Nephron (organoid): ENCODE data around the gene NUDT2.

Experiments used
- H3K27ac Mint-ChIP-seq, 3 experiments: 2 replicates each; pipeline ENCODE4 v1.8.0; 2020; ENCODE audit warnings: mixed read lengths in 3 of 3, mild to moderate bottlenecking in 2 of 3, moderate library complexity in 1 of 3
- H3K27me3 Mint-ChIP-seq: 2 replicates; pipeline ENCODE4 v1.8.0; 2021; ENCODE audit warnings: low read depth, mild to moderate bottlenecking, moderate library complexity, mixed read lengths
- H3K36me3 Mint-ChIP-seq: 2 replicates; pipeline ENCODE4 v1.8.0; 2020; ENCODE audit warnings: low read depth, mixed read lengths
- H3K4me1 Mint-ChIP-seq: 2 replicates; pipeline ENCODE4 v1.8.0; 2020; ENCODE audit warnings: mixed read lengths
- H3K4me3 Mint-ChIP-seq, 3 experiments: 2 replicates each; pipeline ENCODE4 v1.8.0; 2020; ENCODE audit warnings: mild to moderate bottlenecking in 3 of 3, mixed read lengths in 3 of 3, moderate library complexity in 2 of 3
- H3K9me3 Mint-ChIP-seq: 2 replicates; pipeline ENCODE4 v1.8.0; 2020; ENCODE audit warnings: mixed read lengths
- TF ChIP-seq, protein P1 (sequence below), 3 experiments: fragments of 200-600 bp; sonication (generic); IDR thresholded peaks; one replicate each; pipeline ENCODE4 v1.5.0; 2021; ENCODE audit warnings: antibody characterized with exemption in 3 of 3; ENCODE audit not compliant: unreplicated experiment in 3 of 3

Gene NUDT2

DNA sequence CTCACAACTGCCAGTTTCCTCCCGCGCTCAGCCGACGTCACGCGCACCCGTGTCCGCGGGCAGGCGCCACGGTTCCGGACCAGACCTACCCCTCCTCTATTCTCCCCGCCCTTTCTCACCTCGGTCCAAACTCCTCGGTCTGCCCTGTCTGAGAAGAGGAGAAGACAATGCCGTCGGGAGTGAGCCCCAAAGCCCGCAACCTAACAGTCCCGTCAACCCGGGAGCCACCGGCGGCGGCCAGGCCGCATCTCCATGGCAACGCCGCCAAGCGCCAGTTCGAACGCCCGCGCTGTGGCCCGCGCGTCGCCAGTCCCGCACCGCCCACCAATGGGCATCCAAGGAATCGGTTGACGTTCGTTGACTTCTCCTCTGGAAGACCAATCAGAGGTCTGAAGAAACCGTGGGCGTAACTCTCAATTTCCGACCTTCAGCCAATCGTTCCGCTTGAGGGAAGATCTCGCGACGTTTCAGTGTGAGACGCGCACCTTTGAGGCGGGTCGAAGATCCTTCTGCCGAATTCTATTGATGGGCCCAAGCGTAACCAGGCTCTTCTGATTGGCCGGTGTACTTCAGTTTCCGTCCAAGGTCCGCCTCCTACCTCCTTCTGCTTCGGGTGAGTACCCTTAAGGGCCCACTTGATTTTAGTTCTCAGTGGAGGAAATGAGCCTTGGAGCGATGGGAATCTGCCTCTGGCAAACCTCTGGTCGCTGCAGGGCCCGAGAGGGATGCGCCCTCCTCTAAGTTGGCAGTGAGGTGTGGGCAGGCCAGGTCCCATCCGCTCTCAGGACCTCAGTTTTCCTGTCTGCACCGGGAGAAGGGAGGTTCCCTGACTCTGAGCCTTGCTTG, at the start of gene NUDT2, which contains the start of gene KIF24:
Gene NUDT2 (plus strand): TSS at position 583 of the 846 bp plus-strand sequence. CDS start 9,471 bp downstream, outside the sequence.
Gene KIF24 (minus strand): TSS at position 282 of the 846 bp plus-strand sequence. CDS start 17,922 bp downstream, outside the sequence.
- Mint-ChIP-seq H3K4me3 (peak within 1 kb of the TSS; percentile 94 to 96 (median 95)), H3K4me1 (peaks cover 34% of the 10 kb centered on the region), H3K27ac (peak within 1 kb of the TSS; percentile 92 to 98 (median 95)), H3K36me3 (no peaks in the 10 kb centered on the region), H3K27me3 (no peaks in the 10 kb centered on the region), H3K9me3 (no peaks in the 10 kb centered on the region)
- TF ChIP-seq, protein P1, sequence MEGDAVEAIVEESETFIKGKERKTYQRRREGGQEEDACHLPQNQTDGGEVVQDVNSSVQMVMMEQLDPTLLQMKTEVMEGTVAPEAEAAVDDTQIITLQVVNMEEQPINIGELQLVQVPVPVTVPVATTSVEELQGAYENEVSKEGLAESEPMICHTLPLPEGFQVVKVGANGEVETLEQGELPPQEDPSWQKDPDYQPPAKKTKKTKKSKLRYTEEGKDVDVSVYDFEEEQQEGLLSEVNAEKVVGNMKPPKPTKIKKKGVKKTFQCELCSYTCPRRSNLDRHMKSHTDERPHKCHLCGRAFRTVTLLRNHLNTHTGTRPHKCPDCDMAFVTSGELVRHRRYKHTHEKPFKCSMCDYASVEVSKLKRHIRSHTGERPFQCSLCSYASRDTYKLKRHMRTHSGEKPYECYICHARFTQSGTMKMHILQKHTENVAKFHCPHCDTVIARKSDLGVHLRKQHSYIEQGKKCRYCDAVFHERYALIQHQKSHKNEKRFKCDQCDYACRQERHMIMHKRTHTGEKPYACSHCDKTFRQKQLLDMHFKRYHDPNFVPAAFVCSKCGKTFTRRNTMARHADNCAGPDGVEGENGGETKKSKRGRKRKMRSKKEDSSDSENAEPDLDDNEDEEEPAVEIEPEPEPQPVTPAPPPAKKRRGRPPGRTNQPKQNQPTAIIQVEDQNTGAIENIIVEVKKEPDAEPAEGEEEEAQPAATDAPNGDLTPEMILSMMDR (IDR thresholded peaks at IDR 0.05; ENCODE audit: unreplicated experiment in 3 of 3) = no peak

DNA sequence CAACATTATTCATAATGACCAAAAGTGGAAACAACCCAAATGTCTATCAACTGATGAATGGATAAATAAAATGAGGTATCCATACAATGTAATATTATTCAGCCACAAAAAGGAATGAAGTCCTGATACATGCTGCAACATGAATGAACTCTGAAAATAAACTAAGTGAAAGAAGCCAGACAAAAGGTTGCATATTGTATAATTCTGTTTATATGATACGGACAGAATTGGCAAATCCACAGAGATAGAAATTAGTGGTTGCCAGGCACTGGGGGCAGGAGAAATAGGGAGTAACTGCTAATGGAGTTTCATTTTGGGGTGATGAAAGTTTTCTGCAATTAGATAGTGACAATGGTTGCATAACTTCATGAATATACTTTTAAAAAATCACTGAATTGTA, 47.3 kb upstream of the NUDT2 start:
- H3K27ac Mint-ChIP-seq = no peak overlapping the region
- no peak overlapping the region for H3K4me3 Mint-ChIP-seq

DNA sequence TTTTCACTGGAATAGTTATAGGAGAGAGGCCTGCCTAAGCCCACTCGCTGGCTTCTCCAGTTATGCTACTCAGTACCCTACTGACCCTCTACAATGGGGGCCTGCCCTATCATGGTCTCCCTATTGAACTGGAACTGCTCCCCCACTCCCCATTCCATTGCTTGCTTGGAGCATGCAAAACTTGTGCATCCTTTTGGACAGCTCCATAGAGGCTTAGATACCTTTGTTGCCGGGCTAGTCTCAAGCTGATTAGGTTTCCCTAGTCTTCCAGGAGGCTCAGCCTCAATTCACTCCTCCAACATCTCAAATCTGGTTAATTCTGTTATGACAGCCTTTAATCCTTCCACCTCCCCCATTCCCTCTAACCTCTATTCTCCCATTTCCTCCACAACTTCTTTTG, 40.2 kb upstream of the NUDT2 start:
- H3K27ac Mint-ChIP-seq = no peak overlapping the region
- H3K4me3 Mint-ChIP-seq = no peak overlapping the region
- peaks cover 11% of the 10 kb centered on the region for H3K4me1 Mint-ChIP-seq
- H3K27me3 Mint-ChIP-seq = no peaks in the 10 kb centered on the region
- TF ChIP-seq, protein P1 (IDR thresholded peaks at IDR 0.05; ENCODE audit: unreplicated experiment in 3 of 3) = no peak
- H3K9me3 Mint-ChIP-seq = no peaks in the 10 kb centered on the region
- peaks cover 15% of the 10 kb centered on the region for H3K36me3 Mint-ChIP-seq

More for the DNA sequence above, 47.3 kb upstream of the NUDT2 start:
- H3K9me3 Mint-ChIP-seq = no peaks in the 10 kb centered on the region
- H3K4me1 Mint-ChIP-seq = peaks cover 7% of the 10 kb centered on the region
- TF ChIP-seq, protein P1 (IDR thresholded peaks at IDR 0.05; ENCODE audit: unreplicated experiment in 3 of 3) = no peak
- H3K27me3 Mint-ChIP-seq = no peaks in the 10 kb centered on the region
- peaks cover 16% of the 10 kb centered on the region for H3K36me3 Mint-ChIP-seq

DNA sequence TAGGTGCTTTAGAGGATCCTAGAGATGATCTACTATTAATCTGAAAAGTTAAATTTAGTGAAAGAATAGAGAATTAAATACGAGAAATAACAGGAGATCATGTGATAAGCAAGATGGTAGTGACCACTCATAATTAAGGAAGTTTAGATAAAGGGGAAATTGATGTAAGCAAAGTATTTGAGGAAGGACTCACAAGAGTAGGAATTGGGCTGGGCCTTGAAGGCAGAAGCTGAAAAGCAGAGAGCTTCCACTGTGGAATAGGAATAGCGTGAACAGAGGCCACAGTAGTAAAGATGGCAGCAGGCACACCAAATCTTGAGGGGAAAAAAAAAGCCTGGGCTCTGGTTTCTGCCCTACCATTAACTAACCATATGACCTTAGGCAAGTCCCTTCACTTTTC, 38.3 kb upstream of the NUDT2 start:
- H3K27ac Mint-ChIP-seq = no peak overlapping the region
- H3K27me3 Mint-ChIP-seq = no peaks in the 10 kb centered on the region
- H3K4me3 Mint-ChIP-seq = no peak overlapping the region
- H3K9me3 Mint-ChIP-seq = no peaks in the 10 kb centered on the region
- H3K36me3 Mint-ChIP-seq = peaks cover 13% of the 10 kb centered on the region
- H3K4me1 Mint-ChIP-seq = peaks cover 4% of the 10 kb centered on the region
- TF ChIP-seq, protein P1 (IDR thresholded peaks at IDR 0.05; ENCODE audit: unreplicated experiment in 3 of 3) = no peak

DNA sequence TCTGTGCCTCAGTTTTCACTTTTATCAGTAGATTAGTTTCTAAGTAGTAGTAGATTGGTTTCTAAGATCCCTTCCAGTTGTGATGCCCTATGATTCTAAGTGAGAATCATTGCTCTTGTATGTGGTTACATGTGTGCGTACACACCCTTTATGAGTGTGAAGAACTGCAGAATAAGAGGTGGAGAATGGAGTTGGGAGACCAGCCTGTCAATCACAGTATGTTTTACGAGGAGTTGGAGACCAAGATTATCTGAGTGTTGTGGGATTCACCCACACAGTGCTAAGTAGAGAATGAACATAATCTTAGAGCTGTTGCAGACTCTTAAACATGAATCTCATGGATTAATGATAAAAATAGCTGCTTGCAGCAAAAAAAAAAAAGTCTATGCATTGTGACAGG, 37.9 kb upstream of the NUDT2 start:
- Mint-ChIP-seq H3K9me3 (no peaks in the 10 kb centered on the region), H3K4me3 (no peak overlapping the region), H3K36me3 (peaks cover 9% of the 10 kb centered on the region), H3K27ac (no peak overlapping the region), H3K27me3 (no peaks in the 10 kb centered on the region), H3K4me1 (peaks cover 4% of the 10 kb centered on the region)
- TF ChIP-seq, protein P1 (IDR thresholded peaks at IDR 0.05; ENCODE audit: unreplicated experiment in 3 of 3) = no peak
